Measurements from ENCODE around the gene GARIN1A. TPM values are rescaled to one million over a fixed set of nuclear protein-coding genes. Genes with fewer than 3 reads are reported as not detected.
"Not testable (repeated sequence)": the region's sequence is repeated elsewhere in the genome, so short reads cannot be mapped to it uniquely, and the experiment has no call there.

Gene GARIN1A
- total RNA-seq, 1 experiment from 2014 or later = 0.02 TPM

DNA sequence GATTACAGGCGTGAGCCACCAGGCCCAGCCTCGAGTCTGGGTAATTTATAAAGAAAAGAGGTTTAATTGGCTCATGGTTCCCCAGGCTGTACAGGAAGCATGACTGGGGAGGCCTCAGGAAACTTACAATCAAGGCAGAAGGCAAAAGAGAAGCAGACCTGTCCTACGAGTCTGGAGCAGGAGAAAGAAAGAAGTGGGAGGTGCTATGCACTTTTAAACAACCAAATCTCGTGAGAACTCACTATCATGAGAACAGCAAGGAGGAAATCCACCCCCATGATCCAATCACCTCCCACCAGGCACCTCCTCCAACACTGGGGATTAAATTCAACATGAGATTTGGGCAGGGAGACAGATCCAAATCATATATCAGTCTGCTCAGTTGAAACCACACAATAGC is 11.6 kb downstream of the GARIN1A start:
- not testable (repeated sequence) for DNase-seq (ENCODE audit: low read depth)

DNA sequence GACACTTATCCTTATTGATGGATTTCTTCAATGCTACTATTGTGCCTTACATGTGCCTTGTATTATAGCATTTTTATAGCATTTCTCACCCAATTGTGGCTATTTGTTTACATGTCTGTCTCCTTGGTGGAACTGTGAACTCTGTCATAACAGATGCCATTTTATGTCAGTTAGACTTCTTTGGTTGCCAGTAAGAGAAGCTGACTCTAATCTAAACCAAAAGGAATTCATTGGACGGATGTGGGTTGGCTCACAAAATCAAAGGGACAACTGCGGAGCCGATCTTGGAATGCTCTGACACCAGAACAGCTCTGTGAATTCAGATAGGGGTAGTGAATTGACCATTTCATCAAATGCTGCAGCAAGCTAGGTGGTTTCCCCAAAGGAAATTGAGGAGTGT is 15.0 kb downstream of the GARIN1A start:
- no peak for DNase-seq (ENCODE audit: low read depth)

DNA sequence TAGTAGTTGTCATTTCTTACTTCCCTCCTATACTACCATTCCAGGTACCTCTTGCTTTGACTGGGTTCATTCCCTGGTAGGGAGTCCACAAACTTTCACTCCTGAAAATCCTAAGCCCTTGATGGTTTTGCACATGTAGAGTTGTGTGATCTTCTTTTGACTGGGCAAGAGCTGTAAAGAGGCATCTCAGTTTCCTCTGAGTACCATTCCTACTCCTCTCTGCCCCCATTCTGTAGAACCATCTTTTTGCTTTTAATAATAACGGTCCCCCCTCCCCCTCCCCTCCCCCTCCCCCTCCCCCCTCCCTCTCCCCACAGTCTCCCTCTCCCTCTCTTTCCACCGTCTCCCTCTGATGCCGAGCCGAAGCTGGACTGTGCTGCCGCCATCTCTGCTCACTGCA is 16.4 kb downstream of the GARIN1A start:
- DNase-seq (ENCODE audit: low read depth) = no peak

DNA sequence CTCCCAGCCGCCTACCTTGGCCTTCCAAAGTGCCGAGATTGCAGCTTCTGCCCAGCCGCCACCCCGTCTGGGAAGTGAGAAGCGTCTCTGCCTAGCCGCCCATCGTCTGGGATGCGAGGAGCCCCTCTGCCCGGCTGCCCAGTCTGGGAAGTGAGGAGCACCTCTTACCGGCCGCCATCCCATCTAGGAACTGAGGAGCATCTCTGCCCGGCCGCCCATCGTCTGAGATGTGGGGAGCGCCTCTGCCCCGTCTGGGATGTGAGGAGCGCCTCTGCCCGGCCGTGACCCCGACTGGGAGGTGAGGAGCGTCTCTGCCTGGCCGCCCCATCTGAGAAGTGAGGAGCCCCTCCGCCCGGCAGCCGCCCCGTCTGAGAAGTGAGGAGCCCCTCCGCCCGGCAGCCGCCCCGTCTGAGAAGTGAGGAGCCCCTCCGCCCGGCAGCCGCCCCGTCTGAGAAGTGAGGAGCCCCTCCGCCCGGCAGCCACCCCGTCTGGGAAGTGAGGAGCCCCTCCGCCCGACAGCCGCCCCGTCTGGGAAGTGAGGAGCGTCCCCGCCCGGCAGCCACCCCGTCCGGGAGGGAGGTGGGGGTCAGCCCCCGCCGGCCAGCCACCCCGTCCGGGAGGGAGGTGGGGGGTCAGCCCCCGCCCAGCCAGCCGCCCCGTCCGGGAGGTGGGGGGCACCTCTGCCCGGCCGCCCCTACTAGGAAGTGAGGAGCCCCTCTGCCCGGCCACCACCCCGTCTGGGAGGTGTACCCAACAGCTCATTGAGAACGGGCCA is 17.3 kb downstream of the GARIN1A start:
- DNase-seq (ENCODE audit: low read depth) = not testable (repeated sequence)

DNA sequence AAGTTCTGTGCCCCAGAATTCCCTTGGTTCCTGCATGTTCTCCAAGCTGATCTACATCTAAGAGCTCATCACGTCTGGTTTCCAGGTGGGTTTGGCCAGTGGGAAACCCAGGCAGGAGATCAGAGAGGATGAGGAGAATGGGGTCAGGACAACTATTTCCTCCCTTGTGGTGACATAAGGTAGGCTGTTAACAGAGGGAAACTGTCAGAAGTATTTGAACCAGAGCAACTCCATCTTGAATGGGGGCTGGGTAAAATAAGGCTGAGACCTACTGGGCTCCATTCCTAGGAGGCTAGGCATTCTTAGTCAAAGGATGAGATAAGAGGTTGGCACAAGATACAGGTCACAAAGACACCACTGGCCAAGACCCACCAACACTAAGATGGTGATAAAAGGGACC is 19.1 kb downstream of the GARIN1A start:
- DNase-seq (ENCODE audit: low read depth) = no peak

DNA sequence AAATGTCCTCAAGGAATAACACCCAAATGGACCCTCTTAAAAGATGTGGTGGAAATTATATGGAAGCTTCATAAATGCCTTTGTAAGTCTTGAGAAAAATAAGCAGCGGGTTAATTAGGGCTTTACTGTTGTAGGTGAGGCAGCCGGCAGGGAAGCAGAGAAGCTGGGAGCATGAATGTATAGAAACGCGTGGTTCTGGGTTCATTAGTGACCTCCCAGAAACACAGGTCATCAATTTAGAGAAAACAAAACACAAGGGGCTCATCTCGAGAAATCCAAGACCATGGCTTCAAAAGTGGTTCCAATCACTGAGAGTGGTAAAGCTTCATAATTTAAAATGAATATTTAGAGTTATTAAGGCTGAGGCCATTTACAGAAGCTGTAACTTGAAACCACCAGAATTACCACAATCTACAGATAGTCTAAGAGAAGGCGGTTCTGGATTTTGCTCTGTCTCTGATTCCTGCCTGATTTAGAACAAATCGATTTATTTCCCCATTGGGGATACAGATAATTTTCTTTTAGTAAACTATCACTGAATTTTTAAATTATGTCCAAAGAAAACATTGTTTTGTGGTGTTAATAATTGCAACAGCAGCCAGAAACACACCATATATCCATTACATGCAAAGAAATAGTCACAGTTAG is 20.7 kb downstream of the GARIN1A start:
- no peak for DNase-seq (ENCODE audit: low read depth)

DNA sequence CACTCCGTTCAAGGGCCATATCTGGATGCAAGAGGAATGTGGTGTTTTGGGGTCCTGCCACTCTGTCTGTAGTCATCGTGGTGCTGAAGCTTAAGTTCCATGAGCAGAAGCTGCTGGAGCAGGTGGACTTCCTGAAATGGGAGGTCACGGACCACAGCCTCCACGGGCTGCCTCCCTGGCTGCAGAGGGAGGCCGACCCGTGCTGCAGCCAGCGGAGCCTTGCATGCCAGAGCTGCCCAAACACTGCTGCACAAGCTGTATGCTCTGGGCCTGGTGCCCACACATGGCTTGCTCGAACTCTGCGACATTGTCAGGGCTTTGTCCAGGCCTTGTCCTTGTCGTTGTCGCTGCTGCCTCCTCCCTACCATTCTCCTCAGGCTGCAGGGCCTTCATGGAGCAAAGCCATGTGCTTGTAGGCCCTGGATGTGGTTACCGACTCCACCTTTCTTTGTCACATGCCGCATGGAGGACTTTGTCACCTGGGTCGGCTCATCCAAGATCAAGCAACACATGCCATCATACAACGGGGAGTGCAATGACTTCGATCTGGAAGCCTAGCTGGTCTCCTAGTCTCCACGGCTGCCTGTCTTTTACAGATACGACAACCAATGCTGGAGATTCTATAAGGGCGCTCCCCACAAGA is 21.4 kb downstream of the GARIN1A start:
- DNase-seq (ENCODE audit: low read depth) = no peak

DNA sequence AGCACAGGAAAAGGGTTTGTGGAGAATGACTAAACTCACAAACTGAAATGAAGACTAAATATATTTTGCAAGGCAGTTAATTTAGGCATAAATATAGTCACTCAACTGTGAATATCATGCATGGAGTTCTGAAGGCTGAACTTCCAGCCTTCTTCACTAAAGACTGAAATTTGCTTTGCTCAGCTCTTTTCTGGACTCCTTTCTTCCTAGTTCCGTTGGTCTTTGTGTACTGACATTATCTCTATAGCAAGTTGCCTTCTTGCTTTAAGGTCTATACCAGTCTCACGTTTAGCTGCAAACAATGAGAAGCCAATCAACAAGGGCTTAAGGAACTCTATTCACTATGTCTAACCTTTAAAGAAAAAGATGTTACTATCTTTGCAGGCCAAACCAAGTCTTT is 22.6 kb downstream of the GARIN1A start:
- no peak for DNase-seq (ENCODE audit: low read depth)

DNA sequence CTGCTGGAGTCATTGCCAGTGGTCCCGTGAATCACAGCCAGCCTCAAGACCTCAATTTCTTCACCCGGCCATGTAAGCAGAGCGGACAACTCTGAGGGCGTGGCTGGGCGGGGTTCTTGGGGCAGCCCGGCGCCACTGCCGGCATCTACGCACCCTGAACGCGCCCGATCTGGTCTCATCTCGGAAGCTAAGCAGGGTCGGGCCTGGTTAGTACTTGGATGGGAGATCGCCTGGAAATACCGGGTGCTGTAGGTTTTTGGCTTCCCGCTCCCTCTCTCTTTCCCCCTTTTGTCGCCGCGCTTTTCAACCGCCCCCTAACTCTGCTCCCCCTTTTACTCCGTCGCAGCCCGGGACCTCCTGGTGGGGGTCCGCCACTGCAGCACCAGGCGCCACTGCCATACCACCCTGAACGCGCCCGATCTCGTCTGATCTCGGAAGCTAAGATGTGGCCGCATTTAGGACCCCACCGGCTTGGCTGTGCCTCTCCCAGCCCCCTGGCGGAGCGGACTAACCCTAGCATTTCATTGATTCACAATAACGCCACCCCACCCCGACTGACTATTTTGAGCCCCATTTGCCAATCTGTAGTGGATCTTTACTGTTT is 25.3 kb downstream of the GARIN1A start:
- peak; percentile 62 for DNase-seq (ENCODE audit: low read depth)

DNA sequence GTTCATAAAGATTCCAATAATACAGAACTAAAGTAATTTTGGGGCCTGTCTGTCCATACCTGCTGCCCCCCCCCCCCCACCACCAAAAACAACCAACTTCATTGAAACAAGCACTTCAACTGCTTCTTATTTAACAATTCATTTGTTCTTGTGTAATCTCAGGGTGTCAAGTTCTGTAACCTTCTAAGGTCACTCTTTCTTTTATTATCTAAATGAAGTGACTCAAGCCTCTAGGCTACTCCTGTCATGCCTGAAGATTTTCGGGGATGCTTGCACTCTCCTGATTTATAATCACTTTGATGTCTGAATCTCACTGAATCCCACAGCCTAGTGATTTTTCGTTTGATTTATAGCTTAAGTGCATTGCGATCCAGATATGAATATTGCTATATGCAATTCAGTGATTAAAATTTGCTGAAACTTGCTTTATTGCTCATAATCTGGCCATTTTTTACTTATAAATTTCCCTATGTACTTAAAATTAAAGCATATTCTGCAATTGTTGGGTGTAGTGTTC is 27.2 kb downstream of the GARIN1A start:
- no peak for DNase-seq (ENCODE audit: low read depth)

DNA sequence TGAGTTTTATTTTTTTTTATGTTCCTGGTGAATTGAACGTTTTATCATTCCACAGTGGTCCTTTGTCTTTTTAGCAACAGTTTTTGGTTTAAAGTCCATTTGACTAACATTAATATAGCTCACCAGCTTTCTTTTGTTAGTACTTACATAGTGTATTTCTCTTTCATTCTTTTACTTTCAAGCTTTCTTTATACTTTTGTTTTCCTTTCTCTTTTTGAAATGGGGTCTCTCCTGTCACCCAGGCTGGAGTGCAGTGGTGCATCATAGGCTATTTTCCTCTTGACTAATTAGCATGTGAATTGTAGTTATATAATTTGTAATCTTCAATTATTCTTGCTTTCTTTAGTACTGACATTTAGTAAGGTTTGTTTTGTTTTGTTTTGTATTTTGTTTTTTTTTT is 27.8 kb downstream of the GARIN1A start:
- DNase-seq (ENCODE audit: low read depth) = no peak

DNA sequence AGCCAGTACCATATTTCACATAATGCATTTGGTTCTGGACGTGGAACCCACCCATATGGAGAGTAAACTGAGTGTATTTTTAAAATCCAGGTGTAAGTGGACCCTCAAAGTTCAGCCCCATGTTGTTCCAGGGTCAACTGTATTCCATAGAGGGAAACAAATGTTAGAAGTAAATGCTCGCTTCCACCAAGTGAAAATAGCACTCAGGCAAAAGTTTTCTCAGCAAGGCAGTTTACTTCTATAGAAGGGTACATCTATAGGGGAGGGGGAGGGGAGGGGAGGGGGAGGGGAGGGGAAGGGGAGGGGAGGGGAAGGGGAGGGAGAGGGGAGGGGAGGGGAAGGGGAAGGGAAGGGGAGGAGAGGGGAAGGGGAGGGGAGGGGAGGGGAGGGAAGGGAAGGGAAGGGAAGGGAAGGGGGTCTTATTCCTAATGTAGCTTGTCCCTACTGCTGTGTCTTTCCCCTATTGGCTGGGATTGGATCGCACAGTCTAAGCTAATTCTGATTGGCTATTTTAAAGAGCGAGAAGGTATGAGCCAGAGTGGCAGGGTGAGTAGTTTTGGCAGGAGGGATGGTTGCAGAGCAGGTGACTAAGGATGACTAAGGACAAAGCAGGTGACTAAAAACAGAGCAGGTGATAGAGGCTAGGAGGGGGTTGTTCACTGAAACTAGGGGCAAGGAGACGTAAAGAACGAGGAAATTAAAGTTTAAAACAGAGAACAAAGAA is 29.1 kb downstream of the GARIN1A start:
- peak; percentile 7 for DNase-seq (ENCODE audit: low read depth)

DNA sequence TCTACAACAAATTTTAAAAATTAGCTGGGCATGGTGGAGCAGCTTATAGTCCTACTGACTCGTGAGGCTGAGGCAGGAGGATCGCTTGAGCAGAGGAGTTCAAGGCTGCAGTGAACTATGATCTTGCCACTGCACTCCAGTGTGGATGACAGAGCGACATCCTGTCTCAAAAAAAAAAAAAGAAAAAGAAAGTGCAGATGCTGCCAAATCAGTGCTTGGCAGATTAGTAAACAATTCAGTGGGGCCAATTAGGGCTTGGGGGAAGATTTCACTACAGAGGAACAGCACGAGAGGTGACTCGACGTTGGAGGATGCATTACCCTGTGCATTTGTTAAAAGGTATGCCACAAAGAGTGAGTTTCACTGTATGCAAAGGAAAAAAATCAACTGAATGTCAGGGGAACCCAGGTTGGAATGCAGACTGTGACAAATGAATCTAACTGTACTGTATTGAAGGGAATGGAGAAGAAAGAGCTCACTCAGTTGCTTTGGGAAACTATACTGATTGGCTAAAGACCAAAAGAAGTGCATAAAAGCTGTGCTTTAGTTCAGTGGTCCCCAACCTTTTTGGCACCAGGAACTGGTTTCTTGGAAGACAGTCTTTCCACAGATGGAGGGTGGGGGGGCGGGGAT is 31.6 kb downstream of the GARIN1A start:
- peak; percentile 47 for DNase-seq (ENCODE audit: low read depth)

DNA sequence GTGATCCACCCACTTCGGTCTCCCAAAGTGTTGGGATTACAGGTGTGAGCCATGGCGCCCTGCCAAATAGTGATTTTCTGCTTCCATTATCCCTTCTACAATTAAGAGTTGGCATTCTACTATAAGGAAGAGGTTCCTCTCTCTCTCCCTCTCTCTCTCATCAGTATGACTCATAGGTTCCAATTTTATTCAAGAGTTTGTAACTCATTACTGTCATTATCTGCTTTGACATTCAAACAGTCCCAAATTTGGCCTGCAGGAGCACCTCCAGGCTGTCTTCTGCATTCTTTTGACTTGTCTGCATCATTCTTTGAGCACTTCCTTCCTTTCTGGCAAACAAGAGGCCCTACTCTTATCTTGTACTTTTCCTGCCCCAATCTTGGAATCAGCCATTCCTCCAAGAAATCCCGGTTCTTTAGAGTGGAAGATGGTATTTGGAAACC is 33.8 kb downstream of the GARIN1A start:
- DNase-seq (ENCODE audit: low read depth) = peak; percentile 70

DNA sequence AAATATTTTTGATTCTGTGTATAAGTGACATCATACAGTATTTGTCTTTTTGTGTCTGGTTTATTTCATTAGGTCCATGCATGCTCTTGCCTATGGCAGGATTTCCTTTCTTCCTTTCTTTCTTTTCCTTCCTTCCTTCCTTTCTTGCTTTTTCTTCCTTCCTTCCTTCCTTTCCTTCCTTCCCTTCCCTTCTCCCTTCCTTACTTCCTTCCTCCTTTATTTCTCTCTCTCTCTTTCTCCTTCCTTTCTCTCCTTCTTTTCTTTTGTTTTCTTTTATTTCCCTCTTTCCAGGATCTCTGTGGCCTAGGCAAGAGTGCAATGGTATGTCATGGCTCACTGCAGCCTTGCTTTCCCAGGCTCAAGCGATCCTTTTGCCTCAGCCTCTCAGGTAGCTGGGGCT is 35.7 kb downstream of the GARIN1A start:
- DNase-seq (ENCODE audit: low read depth) = no peak

DNA sequence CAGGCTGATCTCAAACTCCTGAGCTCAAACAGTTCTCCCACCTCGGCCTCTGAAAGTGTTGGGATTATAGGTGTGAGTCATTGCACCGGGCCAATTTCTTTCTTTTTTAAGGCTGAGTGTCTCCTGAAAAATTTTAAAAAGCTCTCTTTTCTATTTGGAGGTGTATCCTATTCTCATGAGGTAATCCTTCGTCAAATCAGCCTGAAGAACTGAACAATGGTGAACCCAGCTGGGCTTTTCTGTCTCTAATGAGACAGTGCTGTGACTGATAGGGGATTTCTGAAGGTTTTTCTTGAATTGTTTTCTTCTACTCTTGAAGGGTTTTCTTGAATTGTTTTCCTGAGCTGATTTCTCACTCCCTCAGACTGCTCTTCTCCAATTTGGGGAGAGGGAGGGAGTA is 36.1 kb downstream of the GARIN1A start:
- DNase-seq (ENCODE audit: low read depth) = peak; percentile 22

DNA sequence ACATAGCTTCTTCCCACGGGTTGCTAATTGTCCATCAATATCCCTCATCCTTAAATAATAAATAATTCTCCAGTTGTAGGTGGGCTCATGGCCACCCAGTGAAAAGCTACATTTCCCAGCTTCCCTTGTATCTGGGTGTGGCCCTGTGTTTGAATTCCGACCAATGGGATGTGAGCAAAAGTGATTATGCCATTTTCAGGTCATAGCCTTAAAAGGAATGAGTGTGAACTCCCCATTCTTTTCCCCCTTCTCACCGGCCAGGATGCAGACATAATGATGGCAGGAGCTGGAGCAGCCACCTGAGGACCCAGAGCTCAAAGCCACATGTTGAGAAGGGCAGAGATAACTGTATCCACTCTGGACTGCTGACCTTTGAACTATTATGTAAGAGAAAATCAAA is 36.7 kb downstream of the GARIN1A start:
- DNase-seq (ENCODE audit: low read depth) = no peak

DNA sequence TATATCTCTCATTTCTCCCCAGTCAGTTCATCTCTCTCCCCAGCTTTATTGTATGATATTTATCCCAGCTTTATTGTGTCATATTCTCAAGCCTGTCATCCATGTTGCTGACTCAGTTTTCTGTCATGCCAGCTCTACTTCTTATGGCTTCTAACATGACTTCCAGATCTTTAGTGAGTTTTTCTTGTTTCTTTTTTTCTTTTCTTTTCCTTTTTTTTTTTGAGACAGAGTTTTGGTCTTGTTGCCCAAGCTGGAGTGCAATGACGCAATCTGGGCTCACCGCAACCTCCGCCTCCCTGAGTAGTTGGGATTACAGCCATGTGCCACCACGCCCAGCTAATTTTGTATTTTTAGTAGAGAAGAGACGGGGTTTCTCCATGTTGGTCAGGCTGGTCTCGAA is 38.4 kb downstream of the GARIN1A start:
- DNase-seq (ENCODE audit: low read depth) = no peak

DNA sequence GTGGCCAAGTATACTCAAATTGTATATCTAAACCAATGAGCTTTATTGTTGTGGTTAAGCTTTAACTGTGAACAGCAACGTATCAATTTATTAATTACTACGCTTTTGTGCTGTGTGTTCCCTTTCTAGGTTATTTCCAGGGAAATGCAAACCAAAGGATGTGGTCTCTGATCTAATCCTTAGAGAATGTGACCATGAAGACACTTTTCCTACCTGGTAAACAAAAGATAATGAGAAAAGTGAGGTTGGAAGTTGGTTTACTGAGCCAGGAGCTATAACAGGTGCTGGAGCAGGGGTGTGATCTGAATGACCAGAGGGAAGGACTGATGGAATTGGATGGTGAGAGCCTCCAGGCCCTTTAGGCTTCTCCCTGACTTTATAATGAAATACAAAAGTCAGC is 41.7 kb downstream of the GARIN1A start:
- peak; percentile 68 for DNase-seq (ENCODE audit: low read depth)

DNA sequence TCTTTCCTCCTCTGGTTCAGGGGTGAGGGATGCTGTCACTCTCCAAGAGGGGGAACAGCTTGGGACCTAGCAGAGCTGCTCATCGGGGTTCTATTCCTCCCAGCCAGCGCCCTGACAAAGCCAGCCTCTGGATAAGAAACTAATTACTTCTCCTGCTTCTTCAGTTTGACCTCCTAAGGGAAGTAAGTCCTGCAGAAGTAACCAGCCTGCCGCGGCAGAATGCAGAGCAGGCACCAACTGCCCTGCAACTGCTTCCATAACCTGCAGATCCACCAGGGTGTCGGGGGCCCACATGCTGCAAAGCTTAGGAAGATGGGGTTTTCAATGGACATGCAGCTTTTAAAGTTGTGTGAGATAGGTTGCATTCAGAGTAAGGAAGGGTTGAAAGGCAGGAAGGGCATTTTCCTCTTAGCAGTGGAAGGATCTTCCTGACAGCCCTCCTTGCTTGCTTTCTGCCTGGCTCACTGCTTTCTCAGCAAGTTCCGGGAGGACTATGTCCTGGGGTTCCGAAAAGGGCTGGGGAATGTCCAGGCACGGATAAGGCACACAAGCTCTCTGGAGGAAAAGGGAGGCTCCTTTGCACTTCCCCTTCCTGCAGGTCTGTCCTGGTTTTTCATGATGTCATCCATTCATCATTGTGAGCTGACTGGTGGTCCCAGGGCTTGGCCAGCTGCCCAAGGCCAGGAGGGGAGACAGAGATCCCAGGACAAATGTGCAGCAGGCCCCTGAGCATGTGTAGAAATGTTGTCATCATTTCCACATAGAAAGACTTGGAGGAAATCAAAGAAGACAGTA is 42.8 kb downstream of the GARIN1A start:
- no peak for DNase-seq (ENCODE audit: low read depth)
